Stimulated activated CD8-positive, alpha-beta memory T cell treated with anti-CD3 and anti-CD28 coated beads, Interleukin-4, amount 100 ng/mL, for 24 hours (primary cell): ENCODE results near the gene LRRC4C.

Source experiments
- DNase-seq: peaks from one replicate; pipeline ENCODE4 v3.0.0-alpha.2; 2020; ENCODE audit warnings: low read depth

Gene LRRC4C

GRCh38 chr11:40291329-40291728, 1168.1 kb downstream of the LRRC4C start:
- no peak for DNase-seq

DNA sequence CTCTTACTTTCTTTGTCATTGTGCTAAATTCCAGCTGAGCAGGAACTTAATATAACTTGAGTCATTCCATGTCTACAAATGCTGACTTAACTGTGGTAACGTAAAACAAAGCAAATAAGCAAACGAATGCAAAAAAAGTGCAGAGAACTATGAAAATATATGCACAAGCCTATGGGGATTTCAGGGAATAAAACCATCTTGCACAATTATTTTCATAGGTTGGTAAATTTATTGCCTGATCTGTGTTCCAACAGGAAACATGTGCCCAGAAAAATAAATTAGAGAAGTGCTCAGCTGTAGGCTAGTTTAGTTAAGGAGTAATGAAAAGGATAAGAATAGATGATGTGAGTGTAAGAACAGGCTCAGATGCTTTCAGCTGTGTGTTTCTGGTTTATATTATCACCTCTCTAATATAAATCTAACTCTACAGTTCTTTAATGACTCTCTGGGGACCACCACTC, 1169.3 kb downstream of the LRRC4C start:
- DNase-seq: no peak

DNA sequence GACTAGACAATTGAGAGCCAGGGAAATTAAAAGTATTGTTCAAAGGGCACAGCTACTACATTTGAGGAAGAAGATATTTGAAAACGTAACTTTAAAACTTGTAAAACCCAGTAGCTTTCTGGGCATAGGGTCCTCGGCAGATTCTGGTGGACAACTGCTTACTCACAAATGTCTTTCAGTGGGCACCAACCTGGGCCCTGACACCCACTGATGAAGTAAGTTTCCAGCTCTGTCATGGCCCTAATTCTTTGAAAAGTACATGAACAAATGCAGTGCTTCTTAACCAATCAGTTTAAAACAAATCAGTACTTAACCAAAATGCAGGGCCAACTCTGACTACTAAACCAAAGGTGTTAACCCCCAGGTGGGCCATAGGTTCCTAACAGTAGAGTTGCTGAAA, 1170.1 kb downstream of the LRRC4C start:
- DNase-seq: no peak

GRCh38 chr11:40287916-40288803, 1171.3 kb downstream of the LRRC4C start:
- no peak for DNase-seq

GRCh38 chr11:40286137-40286536, 1173.3 kb downstream of the LRRC4C start:
- no peak for DNase-seq

- DNase-seq: no peak
Observed at GRCh38 chr11:40285558-40285957, 1173.9 kb downstream of the LRRC4C start.

GRCh38 chr11:40281052-40281580, 1178.3 kb downstream of the LRRC4C start:
- no peak for DNase-seq

DNA sequence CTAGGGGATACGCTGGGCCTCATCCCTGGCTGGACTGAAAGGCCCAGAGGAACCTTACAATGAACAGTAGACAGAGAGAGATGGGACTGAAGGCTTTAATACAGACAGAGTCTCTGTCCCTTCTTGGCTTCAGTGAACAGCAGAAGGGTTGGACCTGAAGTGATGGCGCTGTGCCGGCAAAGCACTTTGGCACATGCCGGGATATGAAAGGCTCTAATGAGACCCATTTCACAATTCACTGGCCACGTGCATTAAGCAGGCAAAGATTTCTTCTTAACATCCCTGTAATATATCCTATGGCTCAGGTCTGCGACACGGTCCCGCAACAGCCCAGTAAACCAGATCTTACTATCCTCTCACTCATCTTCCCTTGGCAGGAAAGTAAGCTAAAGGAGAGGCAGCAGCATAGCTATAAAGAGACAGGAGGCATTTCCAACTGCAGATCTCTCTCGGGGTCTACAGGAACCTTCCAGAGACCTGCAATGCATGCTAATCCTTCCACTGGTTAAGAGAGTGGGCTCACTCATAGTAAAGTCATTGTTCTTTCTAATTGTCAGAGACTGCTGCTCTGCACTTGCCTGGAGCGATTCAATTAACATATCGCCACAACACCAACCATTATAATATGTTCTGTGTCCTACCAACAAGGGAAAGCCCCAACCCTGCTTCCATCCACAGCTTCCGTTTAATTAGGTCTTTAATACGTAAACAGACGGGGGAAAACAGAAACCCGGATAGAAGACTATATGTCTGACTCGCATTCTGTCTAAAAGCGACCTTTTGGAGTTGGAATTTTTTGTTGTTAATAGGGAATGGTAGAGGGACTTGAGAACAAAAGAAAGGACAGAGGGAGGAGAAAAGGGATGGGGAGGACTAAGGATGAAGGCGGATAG, 1179.0 kb downstream of the LRRC4C start:
- DNase-seq: no peak

DNA sequence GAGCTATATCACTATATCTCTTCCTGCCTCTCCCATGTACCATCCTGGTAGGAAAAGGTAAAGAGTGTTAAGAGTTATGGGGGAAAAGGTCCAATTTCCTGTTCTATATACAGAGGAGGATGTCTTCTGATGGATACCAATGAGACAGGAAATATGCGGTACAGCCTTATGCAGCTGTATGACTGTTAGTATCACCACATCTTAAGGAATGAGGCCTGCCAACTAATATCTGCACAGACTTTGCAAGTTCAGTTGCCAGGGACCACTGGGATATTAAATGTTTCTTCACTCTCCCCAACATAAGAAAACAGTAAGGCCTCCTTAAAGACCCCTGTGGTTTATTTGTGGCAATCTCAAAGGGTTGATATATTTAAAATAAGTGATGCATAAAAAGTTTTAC, 1182.5 kb downstream of the LRRC4C start:
- no peak for DNase-seq

GRCh38 chr11:40274017-40274416, 1185.4 kb downstream of the LRRC4C start:
- DNase-seq: no peak

DNA sequence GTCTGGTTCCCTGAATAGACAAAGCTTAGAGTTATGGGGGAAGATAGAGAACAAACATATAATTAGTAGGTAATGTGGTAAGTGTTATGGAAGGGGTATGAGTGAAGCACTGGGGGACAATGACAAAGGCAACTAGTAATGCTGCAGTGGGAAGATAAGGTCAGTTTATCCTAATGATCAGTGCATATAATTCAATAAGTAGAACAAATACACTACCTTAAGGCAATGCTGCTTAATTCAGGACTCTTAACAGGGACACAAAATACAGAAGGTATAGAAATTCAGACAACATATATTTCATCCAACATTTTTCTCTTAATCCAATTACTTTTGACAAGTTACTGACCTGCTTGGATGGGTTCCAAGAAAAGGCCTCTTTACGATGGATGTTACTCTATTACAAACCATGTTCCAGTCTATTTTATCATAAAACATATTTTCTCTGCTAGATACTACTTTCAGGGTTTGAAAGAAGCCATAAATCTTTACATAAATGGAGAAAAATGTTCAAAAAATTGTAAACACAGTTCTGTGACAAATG, 1186.2 kb downstream of the LRRC4C start:
- no peak for DNase-seq

DNA sequence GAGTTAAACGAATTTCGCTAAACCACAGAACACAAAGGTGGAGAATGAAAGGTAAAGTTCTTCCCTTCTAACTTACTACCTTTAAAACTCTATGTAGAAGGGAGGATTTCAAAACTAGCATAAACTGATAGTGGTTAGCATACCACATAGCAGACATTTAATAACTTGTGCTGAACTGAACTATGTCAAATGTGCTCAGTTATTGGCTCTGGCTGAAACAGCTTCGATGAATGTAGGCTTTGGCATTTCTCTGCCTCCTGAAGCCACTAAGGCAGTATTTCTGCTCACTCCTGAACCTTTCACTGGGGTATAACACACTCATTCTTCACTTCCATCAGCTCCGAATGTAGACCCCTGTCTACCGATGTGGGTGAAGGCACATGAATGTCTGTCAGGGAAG, 1188.1 kb downstream of the LRRC4C start:
- DNase-seq: no peak

- no peak for DNase-seq
Observed at GRCh38 chr11:40269865-40270264, 1189.6 kb downstream of the LRRC4C start.

GRCh38 chr11:40268551-40268950, 1190.9 kb downstream of the LRRC4C start:
- no peak for DNase-seq

DNA sequence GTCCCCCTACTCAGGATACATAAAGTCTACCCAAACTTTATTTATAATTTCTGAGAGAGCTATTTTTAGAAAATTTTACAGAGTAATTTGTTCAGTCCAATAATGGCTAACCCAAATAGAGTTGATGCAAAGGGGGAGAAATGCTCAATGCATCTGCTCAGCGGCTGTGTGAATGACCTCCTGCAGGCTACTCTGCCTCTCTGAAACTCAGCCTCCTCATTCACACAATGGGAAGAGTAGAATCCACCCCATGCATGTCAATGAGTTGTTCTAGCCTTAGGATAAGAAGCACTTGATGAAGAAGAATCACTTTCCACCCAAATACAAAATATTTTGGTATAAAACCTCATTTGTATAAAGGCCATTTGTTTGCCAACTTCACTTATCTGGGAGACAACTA, 1204.0 kb downstream of the LRRC4C start:
- no peak for DNase-seq

- DNase-seq: no peak
Observed at GRCh38 chr11:40253166-40253565, 1206.3 kb downstream of the LRRC4C start.

- DNase-seq: no peak
Observed at GRCh38 chr11:40252236-40252635, 1207.2 kb downstream of the LRRC4C start.

- DNase-seq: no peak
Observed at GRCh38 chr11:40246983-40247382, 1212.5 kb downstream of the LRRC4C start.

DNA sequence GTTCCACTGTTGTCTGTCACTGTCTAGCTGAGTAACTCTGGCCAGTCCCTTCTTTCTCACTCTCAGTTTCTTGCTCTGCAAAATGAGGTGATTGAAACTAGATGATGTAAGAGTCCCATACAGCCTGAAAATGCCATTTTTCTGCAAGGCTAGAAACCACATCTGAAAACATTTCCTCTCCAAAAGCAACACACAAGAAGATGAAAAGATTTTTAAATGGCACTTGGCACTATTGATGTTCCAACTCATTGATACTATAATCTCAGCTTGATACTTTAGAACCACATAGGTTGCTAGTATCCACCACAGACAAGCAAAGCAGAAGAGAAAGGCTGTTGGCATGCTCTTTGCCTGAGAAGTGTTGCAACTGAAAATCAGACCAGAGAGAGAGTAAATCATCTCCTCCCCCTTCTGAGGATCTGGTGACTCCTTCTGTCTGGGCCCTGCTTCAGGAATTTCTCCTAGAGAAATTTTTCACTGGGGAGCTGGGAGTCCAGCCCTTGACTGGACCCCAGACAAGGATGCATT, 1217.9 kb downstream of the LRRC4C start:
- no peak for DNase-seq

DNA sequence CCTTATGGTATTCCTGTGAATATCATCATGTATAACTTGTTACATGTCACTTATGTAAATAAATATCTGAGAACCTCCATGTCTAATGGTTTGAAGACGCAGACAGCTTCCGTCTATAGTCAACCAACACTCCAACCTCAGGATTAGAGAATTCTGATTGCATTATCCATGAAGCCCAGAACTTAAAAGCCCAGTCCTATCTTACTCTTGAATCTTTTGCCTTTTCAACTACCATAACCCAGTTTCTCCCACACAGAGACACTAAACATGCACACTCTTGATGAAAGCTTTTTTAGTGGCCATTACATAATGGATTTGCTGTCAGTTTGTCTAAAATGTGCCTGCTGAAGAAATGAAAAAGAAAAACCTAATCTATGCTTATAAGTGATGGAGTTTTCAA, 1219.2 kb downstream of the LRRC4C start:
- no peak for DNase-seq

DNA sequence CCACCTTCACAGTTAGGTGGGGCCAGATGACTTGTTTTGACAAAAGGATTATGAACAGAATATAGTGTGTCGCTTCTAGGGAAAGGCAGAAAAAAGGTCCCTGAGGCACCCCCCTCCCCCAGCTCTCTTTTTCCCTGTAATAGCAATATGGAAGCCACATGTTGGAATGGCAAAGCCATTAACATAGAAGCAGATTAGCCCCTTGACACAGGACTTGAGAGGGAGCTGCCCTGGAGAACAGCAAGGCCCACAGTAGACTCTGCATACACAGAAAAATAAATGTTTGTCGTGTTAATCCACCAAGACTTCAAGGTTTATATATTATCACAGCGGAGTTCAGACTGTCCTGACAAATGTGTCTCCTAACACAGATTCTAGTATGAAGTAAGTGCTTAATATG, 1222.9 kb downstream of the LRRC4C start:
- no peak for DNase-seq

GRCh38 chr11:40235841-40236240, 1223.6 kb downstream of the LRRC4C start:
- DNase-seq: no peak
